OCI-LY3 (cell line): Measurements from ENCODE around the gene AMPD2.

Experiments
- H2AFZ ChIP-seq: fragments of 200-600, 300-600 bp; shearing (Covaris generic); 2 replicates; pipeline ENCODE4 v1.6.0; 2014; ENCODE audit warnings: antibody characterized with exemption, low read depth, low read length
- H3K27ac ChIP-seq: fragments of 200-600, 300-600 bp; sonication (generic); 2 replicates; pipeline ENCODE4 v1.5.1; 2014; ENCODE audit warnings: mild to moderate bottlenecking, low read length, moderate library complexity, mixed read lengths
- H3K27me3 ChIP-seq: fragments of 200-600, 300-600 bp; sonication (generic); 2 replicates; pipeline ENCODE4 v1.6.1; 2014; ENCODE audit warnings: low read depth, low read length, mixed read lengths
- H3K36me3 ChIP-seq: fragments of 200-600, 300-600 bp; sonication (generic); replicated peaks from 2 replicates; pipeline ENCODE3; 2014; ENCODE audit warnings: low read depth, low read length, mixed read lengths
- H3K4me1 ChIP-seq: fragments of 300-600, 200-600 bp; sonication (generic); 2 replicates; pipeline ENCODE4 v1.6.1; 2014; ENCODE audit warnings: low read length, mixed read lengths
- H3K4me2 ChIP-seq: fragments of 200-600, 300-600 bp; sonication (generic); 2 replicates; pipeline ENCODE4 v1.6.1; 2014; ENCODE audit warnings: low read length, mixed read lengths
- H3K4me3 ChIP-seq: fragments of 300-600, 200-600 bp; sonication (generic); 2 replicates; pipeline ENCODE4 v1.5.1; 2014; ENCODE audit warnings: antibody characterized with exemption, mild to moderate bottlenecking, low read length, moderate library complexity
- H3K79me2 ChIP-seq: fragments of 300-600, 200-600 bp; shearing (Covaris generic); 2 replicates; pipeline ENCODE4 v1.6.1; 2014; ENCODE audit warnings: mild to moderate bottlenecking, low read length, mixed read lengths
- H3K9ac ChIP-seq: fragments of 300-600, 200-600 bp; shearing (Covaris generic); 2 replicates; pipeline ENCODE4 v1.6.0; 2014; ENCODE audit warnings: mild to moderate bottlenecking, low read length, moderate library complexity
- H3K9me3 ChIP-seq: fragments of 200-600, 300-600 bp; shearing (Covaris generic); 2 replicates; pipeline ENCODE4 v1.6.1; 2014; ENCODE audit warnings: low read length, mixed read lengths; ENCODE audit not compliant: insufficient read depth
- H4K20me1 ChIP-seq: fragments of 200-600, 300-600 bp; sonication (generic); 2 replicates; pipeline ENCODE4 v1.6.1; 2016; ENCODE audit warnings: low read length, mixed read lengths; ENCODE audit not compliant: insufficient read depth
- EZH2phosphoT487 ChIP-seq: fragments of 200-600 bp; shearing (Covaris generic); IDR thresholded peaks from 2 replicates; pipeline ENCODE4 v1.6.1; 2018; ENCODE audit warnings: antibody characterized with exemption, mixed run types, low read depth
- TF ChIP-seq, protein P1 (sequence below): fragments of 200-600, 300-600 bp; sonication (generic); IDR thresholded peaks from 2 replicates; pipeline ENCODE4 v1.5.1; 2014; ENCODE audit warnings: antibody characterized with exemption, low read length, low read depth

AMPD2 gene

DNA sequence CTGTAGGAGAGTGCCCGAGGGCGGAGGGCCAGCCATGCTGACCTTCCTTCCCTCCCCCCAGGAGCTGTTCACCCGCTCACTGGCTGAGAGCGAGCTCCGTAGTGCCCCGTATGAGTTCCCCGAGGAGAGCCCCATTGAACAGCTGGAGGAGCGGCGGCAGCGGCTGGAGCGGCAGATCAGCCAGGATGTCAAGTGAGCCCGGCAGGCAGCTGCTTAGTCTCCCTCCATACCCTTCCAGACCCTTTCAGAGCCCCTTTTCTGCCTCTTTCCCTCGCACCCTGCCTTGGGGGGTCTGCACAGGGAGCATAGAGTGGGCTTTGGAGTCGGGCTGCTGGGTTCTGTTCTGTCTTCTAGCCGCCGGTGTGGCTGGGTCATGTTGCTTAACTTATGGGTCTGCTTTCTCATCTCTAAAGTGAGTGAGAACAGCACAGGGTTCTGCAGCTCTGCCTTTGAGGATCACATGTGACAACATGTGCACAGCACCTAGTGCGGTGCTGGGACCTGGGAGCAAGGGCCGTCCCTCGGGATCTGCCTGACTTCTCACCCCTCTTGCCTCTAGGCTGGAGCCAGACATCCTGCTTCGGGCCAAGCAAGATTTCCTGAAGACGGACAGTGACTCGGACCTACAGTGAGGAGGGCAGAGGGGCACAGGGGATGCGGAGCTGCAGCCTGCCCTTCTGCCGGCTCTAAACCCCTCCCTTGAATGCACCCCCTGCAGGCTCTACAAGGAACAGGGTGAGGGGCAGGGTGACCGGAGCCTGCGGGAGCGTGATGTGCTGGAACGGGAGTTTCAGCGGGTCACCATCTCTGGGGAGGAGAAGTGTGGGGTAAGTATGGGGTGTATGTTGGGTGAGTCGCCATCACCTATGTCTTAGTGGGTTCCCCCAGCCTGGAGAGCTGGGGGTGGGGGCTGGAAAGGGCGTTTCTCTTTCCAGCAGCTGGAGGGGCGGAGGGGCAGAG is 6.2 kb downstream of the AMPD2 start:
- TF ChIP-seq EZH2phosphoT487, result no peak
- TF ChIP-seq, protein P1, sequence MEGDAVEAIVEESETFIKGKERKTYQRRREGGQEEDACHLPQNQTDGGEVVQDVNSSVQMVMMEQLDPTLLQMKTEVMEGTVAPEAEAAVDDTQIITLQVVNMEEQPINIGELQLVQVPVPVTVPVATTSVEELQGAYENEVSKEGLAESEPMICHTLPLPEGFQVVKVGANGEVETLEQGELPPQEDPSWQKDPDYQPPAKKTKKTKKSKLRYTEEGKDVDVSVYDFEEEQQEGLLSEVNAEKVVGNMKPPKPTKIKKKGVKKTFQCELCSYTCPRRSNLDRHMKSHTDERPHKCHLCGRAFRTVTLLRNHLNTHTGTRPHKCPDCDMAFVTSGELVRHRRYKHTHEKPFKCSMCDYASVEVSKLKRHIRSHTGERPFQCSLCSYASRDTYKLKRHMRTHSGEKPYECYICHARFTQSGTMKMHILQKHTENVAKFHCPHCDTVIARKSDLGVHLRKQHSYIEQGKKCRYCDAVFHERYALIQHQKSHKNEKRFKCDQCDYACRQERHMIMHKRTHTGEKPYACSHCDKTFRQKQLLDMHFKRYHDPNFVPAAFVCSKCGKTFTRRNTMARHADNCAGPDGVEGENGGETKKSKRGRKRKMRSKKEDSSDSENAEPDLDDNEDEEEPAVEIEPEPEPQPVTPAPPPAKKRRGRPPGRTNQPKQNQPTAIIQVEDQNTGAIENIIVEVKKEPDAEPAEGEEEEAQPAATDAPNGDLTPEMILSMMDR, result no peak
- H3K27ac ChIP-seq, result no peak overlapping the region
- no peak overlapping the region for H2AFZ ChIP-seq
- H4K20me1 ChIP-seq, result peaks cover 7% of the 10 kb centered on the region; the same call in 1 of the 2 replicates
- no peaks in the 10 kb centered on the region for H3K4me1 ChIP-seq
- H3K27me3 ChIP-seq, result no peaks in the 10 kb centered on the region
- H3K36me3 ChIP-seq, result peaks cover 4% of the 10 kb centered on the region
- H3K4me3 ChIP-seq, result no peak overlapping the region
- no peak overlapping the region for H3K4me2 ChIP-seq
- no peak overlapping the region for H3K9ac ChIP-seq
- H3K9me3 ChIP-seq, result no peaks in the 10 kb centered on the region
- H3K79me2 ChIP-seq, result peaks cover 37% of the 10 kb centered on the region

DNA sequence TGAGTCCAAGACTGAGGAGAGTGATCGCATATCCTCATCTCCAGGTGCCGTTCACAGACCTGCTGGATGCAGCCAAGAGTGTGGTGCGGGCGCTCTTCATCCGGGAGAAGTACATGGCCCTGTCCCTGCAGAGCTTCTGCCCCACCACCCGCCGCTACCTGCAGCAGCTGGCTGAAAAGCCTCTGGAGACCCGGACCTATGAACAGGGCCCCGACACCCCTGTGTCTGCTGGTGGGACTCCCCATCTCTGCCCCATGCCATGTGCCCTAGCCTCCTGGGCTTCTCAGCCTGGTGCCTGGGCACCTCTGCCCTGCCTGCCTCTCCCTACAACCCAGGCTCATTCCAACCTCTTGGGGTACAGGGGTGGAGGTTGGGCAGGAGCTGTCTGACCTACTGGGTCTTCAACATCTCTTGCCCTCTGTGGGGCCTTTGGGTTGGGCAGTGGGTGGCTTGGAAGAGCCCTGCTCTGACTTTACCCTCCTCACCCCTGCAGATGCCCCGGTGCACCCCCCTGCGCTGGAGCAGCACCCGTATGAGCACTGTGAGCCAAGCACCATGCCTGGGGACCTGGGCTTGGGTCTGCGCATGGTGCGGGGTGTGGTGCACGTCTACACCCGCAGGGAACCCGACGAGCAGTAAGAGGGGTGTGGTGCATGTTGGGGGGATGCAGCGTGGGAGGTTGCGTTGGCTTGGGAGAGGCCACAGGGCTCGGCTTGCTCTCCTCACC is 7.2 kb downstream of the AMPD2 start:
- Histone ChIP-seq H3K79me2 (peaks cover 28% of the 10 kb centered on the region), H3K4me1 (no peaks in the 10 kb centered on the region), H3K36me3 (peaks cover 8% of the 10 kb centered on the region)

GRCh38 chr1:109627692-109628399 is 8.2 kb downstream of the AMPD2 start:
- peaks cover 8% of the 10 kb centered on the region for H3K36me3 ChIP-seq
- peaks cover 18% of the 10 kb centered on the region; the same call in 1 of the 2 replicates for H3K79me2 ChIP-seq
- H3K4me3 ChIP-seq, result no peak overlapping the region
- no peaks in the 10 kb centered on the region for H3K4me1 ChIP-seq
- no peaks in the 10 kb centered on the region for H3K9me3 ChIP-seq
- TF ChIP-seq, protein P1, result no peak
- no peak for TF ChIP-seq EZH2phosphoT487
- no peaks in the 10 kb centered on the region for H3K27me3 ChIP-seq
- H3K9ac ChIP-seq, result no peak overlapping the region
- no peak overlapping the region for H3K4me2 ChIP-seq
- H2AFZ ChIP-seq, result no peak overlapping the region
- no peak overlapping the region for H3K27ac ChIP-seq
- H4K20me1 ChIP-seq, result peaks cover 3% of the 10 kb centered on the region; the same call in 1 of the 2 replicates

More for the DNA sequence above, 7.2 kb downstream of the AMPD2 start:
- H3K27ac ChIP-seq, result no peak overlapping the region
- H3K9ac ChIP-seq, result no peak overlapping the region
- H3K4me3 ChIP-seq, result no peak overlapping the region
- no peak for TF ChIP-seq EZH2phosphoT487
- TF ChIP-seq, protein P1, result no peak
- H3K9me3 ChIP-seq, result no peaks in the 10 kb centered on the region
- no peak overlapping the region for H3K4me2 ChIP-seq
- peaks cover 3% of the 10 kb centered on the region; the same call in 1 of the 2 replicates for H4K20me1 ChIP-seq
- no peak overlapping the region for H2AFZ ChIP-seq
- H3K27me3 ChIP-seq, result no peaks in the 10 kb centered on the region
